Endothelial cell (in vitro differentiated cells): ENCODE data around the gene RAD23B. TPM values are rescaled to one million over a fixed set of nuclear protein-coding genes. Genes with fewer than 3 reads are reported as not detected.

Experiments used
- total RNA-seq: library from RNA; stranded (reverse); fragmentation: NEBNext Ultra II Directional; extraction: Animal tissue kit (Norgen Biotek cat#: 25700); gene quantifications from one replicate; pipeline ENCODE4 v1.2.1, GENCODE V29; 2021; ENCODE audit not compliant: unreplicated experiment

The RAD23B gene
- total RNA-seq, 1 donor from 2014 or later, result 116 TPM

Other genes with a start within 250 kb of the RAD23B start
- gene KLF4, start 206.5 kb downstream of the RAD23B start, total RNA-seq, result 16.4 TPM